ENCODE measurements around the gene ARMC6. TPM values are rescaled to one million over a fixed set of nuclear protein-coding genes. Genes with fewer than 3 reads are reported as not detected.

ARMC6 gene
- total and polyA plus RNA-seq, 12 donors: 13.4 to 27.9 (median 16.0) TPM

DNA sequence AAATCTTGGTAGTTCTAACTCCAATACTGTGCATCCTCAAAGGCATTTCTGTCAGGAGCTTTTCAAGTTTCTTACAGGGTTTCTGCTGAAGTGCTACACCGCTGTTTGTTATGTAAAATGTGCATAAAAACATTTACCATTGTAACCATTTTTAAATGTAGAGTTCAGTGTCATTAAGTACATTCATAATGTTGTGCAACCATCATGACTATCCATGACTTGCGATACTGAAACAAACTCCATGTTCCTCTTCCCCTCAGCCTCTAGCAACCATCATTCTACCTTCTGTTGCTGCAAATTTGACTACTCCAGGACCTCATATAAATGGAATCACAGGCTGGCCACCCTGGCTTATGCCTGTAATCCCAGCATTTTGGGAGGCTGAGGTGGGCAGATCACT lies 16.0 kb downstream of the ARMC6 start:
- Histone ChIP-seq H3K4me3 (no peak overlapping the region), H3K27me3 (no peaks in the 10 kb centered on the region), H3K36me3 (peaks cover 0 to 97% (median 6%) of the 10 kb centered on the region in 9 donors), H3K4me1 (no peaks in the 10 kb centered on the region), H3K27ac (no peak overlapping the region), H3K9me3 (no peaks in the 10 kb centered on the region)
- ATAC-seq (no peak), DNase-seq (no peak)
- 95 to 96% methylated on average over 2 of the region's 2 CpGs for WGBS, 2 donors
- TF ChIP-seq, protein P1, sequence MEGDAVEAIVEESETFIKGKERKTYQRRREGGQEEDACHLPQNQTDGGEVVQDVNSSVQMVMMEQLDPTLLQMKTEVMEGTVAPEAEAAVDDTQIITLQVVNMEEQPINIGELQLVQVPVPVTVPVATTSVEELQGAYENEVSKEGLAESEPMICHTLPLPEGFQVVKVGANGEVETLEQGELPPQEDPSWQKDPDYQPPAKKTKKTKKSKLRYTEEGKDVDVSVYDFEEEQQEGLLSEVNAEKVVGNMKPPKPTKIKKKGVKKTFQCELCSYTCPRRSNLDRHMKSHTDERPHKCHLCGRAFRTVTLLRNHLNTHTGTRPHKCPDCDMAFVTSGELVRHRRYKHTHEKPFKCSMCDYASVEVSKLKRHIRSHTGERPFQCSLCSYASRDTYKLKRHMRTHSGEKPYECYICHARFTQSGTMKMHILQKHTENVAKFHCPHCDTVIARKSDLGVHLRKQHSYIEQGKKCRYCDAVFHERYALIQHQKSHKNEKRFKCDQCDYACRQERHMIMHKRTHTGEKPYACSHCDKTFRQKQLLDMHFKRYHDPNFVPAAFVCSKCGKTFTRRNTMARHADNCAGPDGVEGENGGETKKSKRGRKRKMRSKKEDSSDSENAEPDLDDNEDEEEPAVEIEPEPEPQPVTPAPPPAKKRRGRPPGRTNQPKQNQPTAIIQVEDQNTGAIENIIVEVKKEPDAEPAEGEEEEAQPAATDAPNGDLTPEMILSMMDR (IDR thresholded peaks at IDR 0.05): no peak
- intact Hi-C loops (cut with DNase I): no loop called here

DNA sequence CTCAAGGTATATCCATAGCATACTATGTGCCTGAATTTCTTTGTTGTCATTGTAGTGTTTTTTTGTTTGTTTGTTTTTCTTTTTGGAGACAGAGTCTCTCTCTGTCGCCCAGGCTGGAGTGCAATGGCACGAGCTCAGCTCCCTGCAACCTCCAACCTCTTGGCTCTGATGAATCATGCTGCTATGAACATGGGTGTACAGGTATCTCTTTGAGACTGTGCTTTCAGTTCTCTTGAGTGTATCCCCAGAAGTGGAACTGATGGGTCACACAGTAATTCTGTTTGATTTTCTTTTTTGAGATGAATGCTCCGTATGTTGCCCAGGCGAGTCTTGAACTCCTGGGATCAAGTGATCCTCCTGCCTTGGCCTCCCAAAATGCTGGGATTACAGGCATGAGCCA lies 16.7 kb downstream of the ARMC6 start:
- H3K27me3 ChIP-seq: no peaks in the 10 kb centered on the region
- ATAC-seq (no peak), DNase-seq (no peak)
- no peak overlapping the region for H3K27ac ChIP-seq
- H3K4me3 ChIP-seq: no peak overlapping the region
- 92 to 95% methylated on average over 4 of the region's 4 CpGs for WGBS, 2 donors
- TF ChIP-seq, protein P1 (IDR thresholded peaks at IDR 0.05): no peak
- intact Hi-C loops (cut with DNase I): loop anchor here in 3 of 10 donors (5.0 to 10.0 kb wide), 4 partner anchors 55 to 132 kb away; no protein-coding TSS in a partner anchor
- no peaks in the 10 kb centered on the region for H3K9me3 ChIP-seq
- H3K36me3 ChIP-seq: peaks cover 0 to 97% (median 13%) of the 10 kb centered on the region in 9 donors
- H3K4me1 ChIP-seq: no peaks in the 10 kb centered on the region

DNA sequence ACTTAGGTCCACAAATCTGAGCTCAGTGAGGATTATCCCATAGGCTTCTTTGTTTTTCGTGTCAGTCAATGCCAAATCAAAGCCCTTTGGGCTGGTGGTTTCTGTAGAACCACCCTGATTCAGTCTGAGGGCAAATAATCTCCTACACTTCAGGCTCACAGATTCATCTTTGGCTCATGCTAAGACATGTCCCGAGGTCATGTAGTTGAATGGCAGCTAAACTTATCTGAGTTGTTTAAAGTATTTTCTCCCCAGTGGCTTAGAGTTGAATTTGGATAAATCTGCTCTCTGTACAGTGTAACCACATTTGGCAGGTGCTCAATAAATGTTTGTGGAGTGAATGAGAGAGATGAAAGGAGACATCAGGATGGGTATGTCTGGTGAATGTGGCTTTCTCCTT lies 17.3 kb downstream of the ARMC6 start:
- DNase-seq (no peak), ATAC-seq (no peak)
- 91 to 93% methylated on average over 2 of the region's 2 CpGs for WGBS, 2 donors
- Histone ChIP-seq H3K4me1 (no peaks in the 10 kb centered on the region), H3K4me3 (no peak overlapping the region), H3K9me3 (no peaks in the 10 kb centered on the region), H3K36me3 (peaks cover 0 to 97% (median 19%) of the 10 kb centered on the region in 9 donors), H3K27ac (no peak overlapping the region), H3K27me3 (no peaks in the 10 kb centered on the region)
- intact Hi-C loops (cut with DNase I): loop anchor here in 3 of 10 donors (5.0 to 10.0 kb wide), 4 partner anchors 54 to 132 kb away; no protein-coding TSS in a partner anchor
- TF ChIP-seq, protein P1 (IDR thresholded peaks at IDR 0.05): no peak

DNA sequence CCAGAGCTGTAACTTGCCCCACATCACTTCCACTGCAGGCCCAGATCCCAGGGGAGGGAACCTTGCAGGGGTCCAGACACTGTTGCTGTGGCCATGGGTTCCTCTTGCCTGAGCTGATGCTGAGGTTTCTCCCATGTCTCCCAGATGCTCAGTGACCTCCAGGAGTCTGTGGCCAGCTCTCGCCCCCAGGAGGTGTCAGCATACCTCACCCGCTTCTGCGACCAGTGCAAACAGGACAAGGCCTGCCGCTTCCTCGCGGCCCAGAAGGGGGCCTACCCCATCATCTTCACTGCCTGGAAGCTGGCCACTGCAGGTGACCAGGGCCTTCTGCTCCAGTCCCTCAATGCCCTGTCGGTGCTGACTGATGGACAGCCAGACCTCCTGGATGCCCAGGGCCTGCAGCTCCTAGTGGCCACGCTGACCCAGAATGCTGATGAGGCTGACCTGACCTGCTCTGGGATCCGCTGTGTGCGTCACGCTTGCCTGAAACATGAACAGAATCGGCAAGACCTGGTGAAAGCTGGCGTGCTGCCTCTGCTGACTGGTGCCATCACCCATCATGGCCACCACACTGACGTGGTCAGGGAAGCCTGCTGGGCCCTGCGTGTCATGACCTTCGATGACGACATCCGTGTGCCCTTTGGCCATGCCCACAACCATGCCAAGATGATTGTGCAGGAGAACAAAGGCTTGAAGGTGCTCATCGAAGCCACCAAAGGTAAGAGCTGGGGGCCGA lies 18.2 kb downstream of the ARMC6 start:
- no peak for ATAC-seq

More for the DNA sequence above, 18.2 kb downstream of the ARMC6 start:
- Histone ChIP-seq H3K27me3 (no peaks in the 10 kb centered on the region), H3K4me1 (no peaks in the 10 kb centered on the region), H3K9me3 (no peaks in the 10 kb centered on the region), H3K4me3 (no peak overlapping the region), H3K27ac (no peak overlapping the region), H3K36me3 (peaks cover 0 to 94% (median 19%) of the 10 kb centered on the region in 9 donors)
- intact Hi-C loops (cut with DNase I): loop anchor here in 4 of 10 donors (2.0 to 10.0 kb wide), 6 partner anchors 53 to 131 kb away; partner anchors contain the start of gene TMEM161A (in 1 of the 4)
- no peak for DNase-seq
- WGBS, 2 donors: 94 to 95% methylated on average over 20 of the region's 20 CpGs
- TF ChIP-seq, protein P1 (IDR thresholded peaks at IDR 0.05): no peak
